ENCODE measurements around the gene SGTA.

- TF ChIP-seq CTCF (IDR thresholded peaks at IDR 0.05) (no peak), POLR2A (IDR thresholded peaks at IDR 0.05) (no peak)
These were observed 20.5 kb upstream of the SGTA start for GRCh38 chr19:2803486-2804155.
